ENCODE measurements around the gene RAB3A. TPM values are rescaled to one million over a fixed set of nuclear protein-coding genes. Genes with fewer than 3 reads are reported as not detected.

Gene RAB3A
- total RNA-seq, 2 donors from 2014 or later: 23.8 to 29.2 TPM

DNA sequence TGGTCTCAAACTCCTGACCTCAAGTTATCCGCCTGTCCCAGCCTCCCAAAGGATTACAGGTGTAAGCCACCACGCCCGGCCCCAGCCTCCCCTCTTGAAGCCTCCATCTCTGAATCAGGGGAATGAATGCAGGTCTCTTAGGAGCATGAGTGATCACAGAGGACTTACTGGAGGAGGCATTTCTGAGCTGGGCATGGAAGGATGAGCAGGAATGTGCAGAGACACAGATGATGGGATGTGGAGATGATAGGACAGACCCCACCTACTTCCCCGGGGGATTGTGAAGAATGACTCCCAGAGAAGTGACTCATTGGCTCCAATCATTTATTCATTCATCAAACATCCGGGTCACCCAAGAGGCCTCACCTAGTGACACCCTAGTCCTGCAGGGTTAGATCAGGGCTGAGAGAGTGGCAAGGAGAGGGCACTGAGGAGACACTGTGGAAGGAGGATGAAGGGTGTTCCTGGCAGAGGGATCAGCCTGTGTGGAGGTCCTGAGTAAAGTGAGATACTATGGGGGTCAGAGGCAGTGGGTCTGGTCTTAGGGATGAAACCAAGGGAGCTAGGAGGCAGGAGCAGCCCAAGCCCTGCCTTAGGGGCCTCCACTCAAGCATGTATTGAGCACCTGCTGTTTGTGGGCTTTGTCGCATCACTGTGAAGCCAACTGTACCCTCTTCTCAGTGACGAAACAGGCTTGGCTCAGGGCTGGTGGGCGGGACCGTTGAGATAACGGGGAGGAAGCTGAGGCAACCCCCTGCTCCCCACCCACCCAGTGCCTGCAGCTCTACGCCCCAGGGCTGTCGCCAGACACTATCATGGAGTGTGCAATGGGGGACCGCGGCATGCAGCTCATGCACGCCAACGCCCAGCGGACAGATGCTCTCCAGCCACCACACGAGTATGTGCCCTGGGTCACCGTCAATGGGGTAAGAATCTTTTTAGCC lies 27.2 kb downstream of the RAB3A start:
- intact Hi-C loops (cut with DNase I): no loop called here
- no peak for ATAC-seq
- no peak for DNase-seq

DNA sequence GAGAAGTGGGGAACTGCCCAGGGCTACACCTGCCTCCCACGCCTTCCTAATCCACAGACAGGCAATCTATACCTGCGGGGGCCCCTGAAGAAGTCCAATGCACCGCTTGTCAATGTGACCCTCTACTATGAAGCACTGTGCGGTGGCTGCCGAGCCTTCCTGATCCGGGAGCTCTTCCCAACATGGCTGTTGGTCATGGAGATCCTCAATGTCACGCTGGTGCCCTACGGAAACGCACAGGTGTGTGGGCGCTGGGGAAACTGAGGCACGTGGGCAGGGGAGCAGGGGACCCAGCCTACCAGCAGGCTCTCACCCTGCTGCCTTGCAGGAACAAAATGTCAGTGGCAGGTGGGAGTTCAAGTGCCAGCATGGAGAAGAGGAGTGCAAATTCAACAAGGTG lies 28.9 kb downstream of the RAB3A start:
- intact Hi-C loops (cut with DNase I): no loop called here
- ATAC-seq (no peak), DNase-seq (no peak)

- ATAC-seq (peak; percentile 77 to 82), DNase-seq (peak; percentile 77)
- intact Hi-C loops (cut with DNase I): no loop called here
Measured at GRCh38 chr19:18173572-18174288, 30.1 kb downstream of the RAB3A start, which contains the start of gene IFI30. Gene IFI30, plus strand, starts transcription at chr19:18173813. Its CDS starts 29 bp downstream, at chr19:18173842.

DNA sequence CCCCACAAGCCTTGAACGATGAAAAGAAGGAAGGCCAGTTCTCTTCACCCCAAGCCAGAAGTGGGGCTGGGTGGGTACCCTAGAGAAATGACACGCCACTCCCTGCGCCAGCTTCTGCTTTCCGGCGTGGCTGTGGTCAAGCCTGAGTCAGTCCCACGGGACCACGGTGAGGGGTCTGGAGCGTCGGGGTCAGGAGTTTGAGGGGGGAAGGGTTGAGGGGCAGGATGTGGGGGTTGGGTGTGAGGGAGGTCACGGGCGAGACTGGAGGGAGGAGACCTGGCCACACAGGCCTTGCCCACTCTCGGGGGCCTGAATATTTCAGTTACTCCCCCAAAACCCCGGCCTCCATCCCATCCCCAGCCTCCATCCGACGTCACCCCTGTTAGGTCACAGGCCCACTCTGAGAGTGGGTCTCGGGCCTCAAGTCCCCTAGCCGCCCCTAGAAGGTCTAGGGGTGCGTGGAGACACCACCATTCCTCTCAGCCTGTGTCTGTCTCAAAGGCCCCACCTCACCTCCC lies 30.7 kb downstream of the RAB3A start:
- intact Hi-C loops (cut with DNase I): no loop called here
- DNase-seq: peak; percentile 73

DNA sequence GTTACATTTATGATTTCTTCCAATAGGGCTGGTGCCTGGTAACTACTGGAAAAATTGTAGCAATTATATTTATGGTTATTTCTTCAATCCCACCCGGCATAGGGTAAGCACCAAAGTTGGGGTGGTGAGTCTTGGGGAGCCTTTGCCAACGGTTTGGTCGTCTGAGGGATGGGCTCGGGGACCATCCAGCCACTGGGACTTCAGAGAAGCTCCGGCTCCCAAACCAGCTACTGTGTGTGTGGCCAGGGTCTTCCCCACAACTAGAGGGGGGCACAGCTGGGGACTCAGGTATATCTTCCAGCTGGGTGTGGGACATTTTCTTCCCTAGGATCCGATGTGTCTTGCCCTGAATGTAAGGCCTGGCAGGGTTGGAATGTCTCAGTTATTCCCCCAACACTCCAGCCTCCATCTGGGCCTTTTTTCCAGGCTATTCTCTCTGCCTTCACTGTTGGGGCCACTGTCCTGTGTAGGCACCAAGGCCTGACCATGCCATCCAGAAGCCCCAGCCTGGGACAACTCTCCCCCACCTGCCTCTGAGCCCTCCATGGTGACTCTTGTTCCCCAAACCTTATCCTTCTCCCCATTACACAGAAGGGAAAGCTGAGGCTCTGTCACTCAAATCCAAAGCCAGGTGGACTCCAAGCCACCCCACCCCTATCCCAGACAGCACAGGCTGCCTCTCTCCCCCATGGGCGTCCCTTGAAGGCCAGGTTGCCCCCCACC lies 31.4 kb downstream of the RAB3A start:
- no peak for ATAC-seq
- intact Hi-C loops (cut with DNase I): no loop called here
- DNase-seq: no peak

More for the DNA sequence above, 30.7 kb downstream of the RAB3A start:
- peak; percentile 12 to 48 for ATAC-seq

DNA sequence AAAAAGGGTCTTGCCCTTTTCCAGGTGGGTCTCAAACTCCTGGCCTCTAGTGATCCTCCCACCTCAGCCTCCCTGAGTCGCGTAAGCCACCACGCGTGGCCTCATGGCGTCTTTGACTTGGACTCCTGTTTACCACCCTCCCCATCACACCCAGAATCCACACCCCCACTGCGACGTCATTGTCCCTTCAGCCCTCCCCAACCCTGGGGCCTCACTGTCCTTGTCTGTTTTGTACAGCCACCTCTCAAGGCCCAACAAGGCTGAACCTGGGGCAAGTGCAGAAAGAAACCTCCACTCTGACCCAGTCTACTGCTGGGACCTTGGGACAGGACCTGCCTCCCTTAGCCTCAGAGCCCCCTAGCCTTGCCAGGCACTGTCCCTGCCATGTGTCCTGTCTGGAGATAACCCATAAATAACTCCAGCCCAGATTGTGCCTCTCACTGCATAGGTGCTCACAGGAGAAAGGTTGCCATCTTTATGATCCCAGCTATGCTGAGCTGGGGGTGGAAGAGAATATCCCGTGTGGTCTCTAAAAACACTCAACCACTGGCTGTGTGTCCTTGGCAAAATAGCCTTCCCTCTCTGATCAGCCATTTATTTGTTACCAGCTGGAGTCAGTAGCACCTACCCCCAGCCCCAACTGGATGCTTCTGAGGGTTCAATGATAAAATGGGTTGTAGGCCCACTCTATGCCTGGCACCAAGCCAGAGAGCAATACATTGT lies 32.1 kb downstream of the RAB3A start:
- no peak for DNase-seq
- intact Hi-C loops (cut with DNase I): no loop called here
- ATAC-seq: no peak

DNA sequence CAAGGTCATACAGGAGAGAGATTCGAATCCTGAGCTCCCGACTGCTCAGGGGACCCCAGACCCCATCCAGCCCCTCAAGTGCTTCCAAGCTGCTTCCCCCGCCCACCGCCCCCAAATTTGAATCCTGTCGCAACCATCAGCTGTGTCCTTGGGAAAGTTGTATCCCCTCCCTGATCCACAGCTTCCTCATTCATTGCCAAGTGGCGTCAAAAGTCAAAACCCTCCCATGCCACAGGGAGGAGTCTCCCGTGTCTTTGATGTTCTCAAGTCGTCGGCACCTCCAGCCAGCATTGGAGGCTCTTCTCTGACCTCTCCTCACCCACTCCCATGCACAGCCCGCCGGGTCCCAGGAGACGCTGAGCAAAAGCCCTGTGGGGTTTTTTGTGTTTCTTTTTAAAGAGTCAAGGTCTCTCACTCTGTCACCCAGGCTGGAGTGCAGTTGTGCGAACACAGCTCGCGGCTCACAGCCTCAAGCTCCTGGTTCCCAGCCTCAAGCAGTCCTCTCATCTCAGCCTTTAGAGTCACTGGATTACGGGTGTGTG lies 33.1 kb downstream of the RAB3A start:
- DNase-seq: peak; percentile 51
- intact Hi-C loops (cut with DNase I): no loop called here
- peak in 1 of 2 donors; percentile 1 for ATAC-seq

DNA sequence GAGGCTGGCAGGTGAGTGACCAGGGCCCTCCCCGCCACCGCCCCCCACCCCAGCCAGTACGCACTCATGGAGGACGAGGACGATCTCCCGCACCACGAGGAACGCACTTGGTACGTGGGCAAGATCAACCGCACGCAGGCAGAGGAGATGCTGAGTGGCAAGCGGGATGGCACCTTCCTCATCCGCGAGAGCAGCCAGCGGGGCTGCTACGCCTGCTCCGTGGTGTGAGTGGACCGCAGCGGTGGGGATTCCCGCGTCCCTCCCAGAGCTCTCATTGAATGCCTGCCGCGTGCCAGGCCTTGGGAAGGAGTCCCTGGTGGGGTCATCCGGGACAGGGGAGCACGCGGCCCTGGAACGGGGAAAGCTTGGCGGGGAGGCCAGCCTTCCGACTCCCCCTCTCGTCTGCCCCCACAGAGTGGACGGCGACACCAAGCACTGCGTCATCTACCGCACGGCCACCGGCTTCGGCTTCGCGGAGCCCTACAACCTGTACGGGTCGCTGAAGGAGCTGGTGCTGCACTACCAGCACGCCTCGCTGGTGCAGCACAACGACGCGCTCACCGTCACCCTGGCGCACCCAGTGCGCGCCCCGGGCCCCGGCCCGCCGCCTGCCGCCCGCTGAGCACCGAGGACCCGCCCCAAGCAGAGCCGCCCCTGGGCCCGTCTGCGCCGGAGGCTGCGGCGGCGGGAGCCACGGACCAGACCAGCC lies 35.0 kb downstream of the RAB3A start:
- no peak for DNase-seq
- intact Hi-C loops (cut with DNase I): loop anchor here (5.0 to 10.0 kb wide), 2 partner anchors 54 to 57 kb away; no protein-coding TSS in a partner anchor

DNA sequence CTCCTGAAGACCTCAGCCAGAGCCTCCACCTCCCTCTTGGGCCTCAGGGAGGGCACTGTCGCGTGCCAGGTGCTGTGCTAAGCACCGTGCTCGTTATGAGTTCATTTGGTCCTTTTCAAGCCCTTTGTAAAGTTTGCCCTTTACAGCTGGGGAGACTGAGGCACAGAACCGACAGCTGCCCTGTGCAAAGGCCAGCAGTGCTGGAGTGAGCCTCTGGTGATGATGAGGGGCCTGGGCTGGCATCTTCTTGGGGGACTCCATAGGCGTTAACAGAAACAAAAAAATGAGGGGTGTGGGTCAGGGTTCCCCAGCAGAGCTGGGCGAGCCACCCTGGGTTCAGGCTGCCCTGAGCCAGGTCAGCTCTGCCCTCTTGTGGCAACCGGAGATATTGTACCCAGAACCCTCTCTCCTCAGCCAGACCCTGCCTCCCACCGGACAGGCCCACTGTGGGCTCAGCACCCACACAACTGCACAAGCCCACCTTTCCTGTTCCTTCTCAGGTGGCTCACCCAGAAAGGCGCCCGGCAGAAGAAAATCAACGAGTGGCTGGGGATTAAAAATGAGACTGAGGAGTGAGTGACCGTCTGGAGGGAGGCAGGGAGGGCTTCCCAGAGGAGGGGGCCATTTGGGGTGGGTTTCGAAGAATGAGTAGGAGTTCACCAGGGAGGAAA lies 35.7 kb downstream of the RAB3A start:
- peak; percentile 53 for DNase-seq
- ATAC-seq: peak; percentile 44 to 56
- intact Hi-C loops (cut with DNase I): loop anchor here (5.0 to 10.0 kb wide), 2 partner anchors 53 to 56 kb away; no protein-coding TSS in a partner anchor

More for the DNA sequence above, 35.0 kb downstream of the RAB3A start:
- no peak for ATAC-seq

GRCh38 chr19:18167011-18167410 lies 36.8 kb downstream of the RAB3A start:
- no peak for ATAC-seq
- no peak for DNase-seq
- intact Hi-C loops (cut with DNase I): loop anchor here (5.0 to 10.0 kb wide), 2 partner anchors 52 to 55 kb away; no protein-coding TSS in a partner anchor

GRCh38 chr19:18165794-18166544 lies 37.9 kb downstream of the RAB3A start:
- intact Hi-C loops (cut with DNase I): loop anchor here (5.0 to 10.0 kb wide), 2 partner anchors 51 to 54 kb away; no protein-coding TSS in a partner anchor

GRCh38 chr19:18164072-18164471 lies 39.8 kb downstream of the RAB3A start:
- DNase-seq (no peak), ATAC-seq (no peak)
- intact Hi-C loops (cut with DNase I): loop anchor here in 1 of 2 donors (10.0 kb wide), 1 partner anchor 49 kb away; no protein-coding TSS in a partner anchor

More at GRCh38 chr19:18165794-18166544, 37.9 kb downstream of the RAB3A start:
- ATAC-seq (no peak), DNase-seq (no peak)

GRCh38 chr19:18161636-18162002 lies 42.2 kb downstream of the RAB3A start:
- DNase-seq: no peak
- ATAC-seq: peak in 1 of 2 donors; percentile 2
- intact Hi-C loops (cut with DNase I): loop anchor here in 1 of 2 donors (10.0 kb wide), 1 partner anchor 47 kb away; no protein-coding TSS in a partner anchor

DNA sequence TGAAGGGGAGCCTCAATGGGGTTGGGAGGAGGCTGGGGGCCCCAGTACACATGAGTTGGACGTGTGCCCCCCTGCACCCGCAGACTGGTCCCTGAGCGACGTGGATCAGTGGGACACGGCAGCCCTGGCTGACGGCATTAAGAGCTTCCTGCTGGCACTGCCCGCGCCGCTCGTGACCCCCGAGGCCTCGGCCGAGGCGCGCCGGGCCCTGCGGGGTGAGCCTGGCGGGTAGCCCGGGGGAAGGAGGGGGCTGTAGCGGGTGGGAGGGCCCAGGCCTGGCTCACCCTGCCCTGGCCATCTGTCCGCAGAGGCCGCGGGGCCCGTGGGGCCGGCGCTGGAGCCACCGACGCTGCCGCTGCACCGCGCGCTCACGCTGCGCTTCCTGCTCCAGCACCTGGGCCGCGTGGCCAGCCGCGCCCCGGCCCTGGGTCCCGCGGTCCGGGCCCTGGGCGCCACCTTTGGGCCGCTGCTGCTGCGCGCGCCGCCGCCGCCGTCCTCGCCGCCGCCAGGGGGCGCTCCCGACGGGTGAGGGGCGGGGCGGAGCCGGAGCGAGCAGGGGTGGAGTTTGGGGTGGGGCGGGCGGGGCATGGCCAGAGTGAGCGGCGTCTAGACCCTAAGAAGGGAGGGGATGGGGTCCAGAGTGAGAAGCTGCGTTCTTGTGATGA lies 42.7 kb downstream of the RAB3A start:
- ATAC-seq: peak; percentile 79 to 81
- intact Hi-C loops (cut with DNase I): loop anchor here in 1 of 2 donors (10.0 kb wide), 1 partner anchor 46 kb away; no protein-coding TSS in a partner anchor
- DNase-seq: peak; percentile 74

DNA sequence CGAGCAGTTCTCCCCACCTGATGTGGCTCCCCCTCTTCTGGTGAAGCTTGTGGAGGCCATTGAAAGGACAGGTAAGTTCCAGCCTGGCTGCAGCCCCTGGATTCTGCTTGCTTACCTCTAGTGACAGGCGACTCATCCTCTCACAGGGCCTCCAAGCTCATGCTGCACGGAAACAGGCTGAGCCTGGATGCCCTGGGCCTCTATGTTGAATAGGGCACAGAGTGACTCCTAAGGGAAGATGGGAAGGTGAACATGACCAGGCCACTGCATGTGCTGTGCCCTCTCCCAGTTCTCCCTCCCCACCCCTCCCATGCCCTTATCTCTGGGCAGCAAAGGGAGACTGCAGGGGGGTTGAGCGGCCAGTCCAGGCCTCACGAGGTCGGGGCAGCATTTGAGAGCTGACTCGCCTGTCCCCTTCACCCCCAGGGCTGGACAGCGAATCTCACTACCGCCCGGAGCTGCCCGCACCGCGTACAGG lies 43.3 kb downstream of the RAB3A start:
- DNase-seq (no peak), ATAC-seq (peak; percentile 12 to 16)

More for the DNA sequence above, 43.3 kb downstream of the RAB3A start:
- intact Hi-C loops (cut with DNase I): loop anchor here in 1 of 2 donors (10.0 kb wide), 1 partner anchor 46 kb away; no protein-coding TSS in a partner anchor

Data from left cardiac atrium (tissue), 4 donors.